ENCODE data around the gene SSPN. TPM values are rescaled to one million over a fixed set of nuclear protein-coding genes. Genes with fewer than 3 reads are reported as not detected.

SSPN gene
- total and polyA plus RNA-seq, 4 donors = 1.2 to 11.4 (median 6.2) TPM

GRCh38 chr12:26283046-26283445, 87.7 kb downstream of the SSPN start:
- Histone ChIP-seq H3K36me3 (ENCODE audit: control insufficient read depth in 4 of 4, insufficient read depth in 4 of 4, low read length in 4 of 4) (no peaks in the 10 kb centered on the region), H3K27ac (ENCODE audit: low read depth in 1 of 2, low read length in 1 of 2) (no peak overlapping the region), H3K9ac (ENCODE audit: insufficient read depth in 1 of 2, low read length in 2 of 2) (no peak overlapping the region), H3K4me1 (ENCODE audit: control insufficient read depth in 5 of 5, insufficient read depth in 5 of 5, low read length in 5 of 5) (peaks cover 0 to 2% (median 0%) of the 10 kb centered on the region in 5 donors), H3K9me3 (ENCODE audit: control insufficient read depth in 4 of 4, insufficient read depth in 3 of 4, low read length in 3 of 4) (no peaks in the 10 kb centered on the region), H3K27me3 (ENCODE audit: control insufficient read depth in 3 of 3, insufficient read depth in 3 of 3, low read length in 2 of 3) (no peaks in the 10 kb centered on the region), H3K4me3 (no peak overlapping the region)
- 46% methylated on average over 1 of the region's 1 CpG for WGBS, 2 donors
- no peak for DNase-seq
- no peak for TF ChIP-seq CTCF (IDR thresholded peaks at IDR 0.05; ENCODE audit: control extremely low read depth, extremely low read depth)
- ATAC-seq (ENCODE audit: insufficient read depth, low FRiP score) = no peak

GRCh38 chr12:26283617-26284016, 88.2 kb downstream of the SSPN start:
- Histone ChIP-seq H3K4me1 (ENCODE audit: control insufficient read depth in 5 of 5, insufficient read depth in 5 of 5, low read length in 5 of 5) (peaks cover 0 to 2% (median 0%) of the 10 kb centered on the region in 5 donors), H3K36me3 (ENCODE audit: control insufficient read depth in 4 of 4, insufficient read depth in 4 of 4, low read length in 4 of 4) (no peaks in the 10 kb centered on the region), H3K27me3 (ENCODE audit: control insufficient read depth in 3 of 3, insufficient read depth in 3 of 3, low read length in 2 of 3) (no peaks in the 10 kb centered on the region), H3K27ac (ENCODE audit: low read depth in 1 of 2, low read length in 1 of 2) (no peak overlapping the region), H3K9me3 (ENCODE audit: control insufficient read depth in 4 of 4, insufficient read depth in 3 of 4, low read length in 3 of 4) (no peaks in the 10 kb centered on the region), H3K9ac (ENCODE audit: insufficient read depth in 1 of 2, low read length in 2 of 2) (no peak overlapping the region), H3K4me3 (no peak overlapping the region)
- DNase-seq (no peak), ATAC-seq (ENCODE audit: insufficient read depth, low FRiP score) (no peak)
- WGBS, 2 donors = 84 to 91% methylated on average over 2 of the region's 2 CpGs
- no peak for TF ChIP-seq CTCF (IDR thresholded peaks at IDR 0.05; ENCODE audit: control extremely low read depth, extremely low read depth)

GRCh38 chr12:26285401-26285800, 90.0 kb downstream of the SSPN start:
- ATAC-seq (ENCODE audit: insufficient read depth, low FRiP score) = no peak

More at GRCh38 chr12:26285401-26285800, 90.0 kb downstream of the SSPN start:
- no peak for TF ChIP-seq CTCF (IDR thresholded peaks at IDR 0.05; ENCODE audit: control extremely low read depth, extremely low read depth)
- Histone ChIP-seq H3K9me3 (ENCODE audit: control insufficient read depth in 4 of 4, insufficient read depth in 3 of 4, low read length in 3 of 4) (no peaks in the 10 kb centered on the region), H3K27me3 (ENCODE audit: control insufficient read depth in 3 of 3, insufficient read depth in 3 of 3, low read length in 2 of 3) (no peaks in the 10 kb centered on the region), H3K4me1 (ENCODE audit: control insufficient read depth in 5 of 5, insufficient read depth in 5 of 5, low read length in 5 of 5) (peaks cover 0 to 2% (median 0%) of the 10 kb centered on the region in 5 donors), H3K36me3 (ENCODE audit: control insufficient read depth in 4 of 4, insufficient read depth in 4 of 4, low read length in 4 of 4) (no peaks in the 10 kb centered on the region), H3K4me3 (no peak overlapping the region), H3K27ac (ENCODE audit: low read depth in 1 of 2, low read length in 1 of 2) (no peak overlapping the region), H3K9ac (ENCODE audit: insufficient read depth in 1 of 2, low read length in 2 of 2) (no peak overlapping the region)
- WGBS, 2 donors = 93 to 100% methylated on average over 1 of the region's 1 CpG
- DNase-seq = no peak

All from lung (tissue), 12 donors.